Skeletal muscle satellite cell (primary cell): ENCODE measurements around the gene SIPA1. TPM values are rescaled to one million over a fixed set of nuclear protein-coding genes. Genes with fewer than 3 reads are reported as not detected.

Experiments used
- H3K27me3 ChIP-seq: 2 replicates; pipeline ENCODE4 v1.7.0; 2013; ENCODE audit warnings: low read length; ENCODE audit not compliant: control insufficient read depth, insufficient read depth
- H3K36me3 ChIP-seq: 2 replicates; pipeline ENCODE4 v1.7.0; 2013; ENCODE audit warnings: mild to moderate bottlenecking, control low read depth, low read length; ENCODE audit not compliant: insufficient read depth
- H3K4me1 ChIP-seq: 2 replicates; pipeline ENCODE4 v1.7.0; 2013; ENCODE audit warnings: low read length; ENCODE audit not compliant: control insufficient read depth, insufficient read depth
- H3K4me2 ChIP-seq: 2 replicates; pipeline ENCODE4 v1.7.0; 2013; ENCODE audit warnings: mild to moderate bottlenecking, low read length
- H3K4me3 ChIP-seq: 2 replicates; pipeline ENCODE4 v1.7.0; 2013; ENCODE audit warnings: low read length
- H3K9ac ChIP-seq: 2 replicates; pipeline ENCODE4 v1.7.0; 2013; ENCODE audit warnings: mild to moderate bottlenecking, low read depth, low read length, moderate library complexity
- H3K9me3 ChIP-seq: replicated peaks from 2 replicates; pipeline ENCODE4 v1.7.0; 2013; ENCODE audit warnings: mild to moderate bottlenecking, control low read depth, low read length
- total RNA-seq: library from RNA; depleted of rRNA; stranded (reverse); fragments of >200 nt; gene quantifications from 2 replicates; pipeline ENCODE4 v1.2.3, GENCODE V29; 2012; rRNA removed

Gene SIPA1, protein sequence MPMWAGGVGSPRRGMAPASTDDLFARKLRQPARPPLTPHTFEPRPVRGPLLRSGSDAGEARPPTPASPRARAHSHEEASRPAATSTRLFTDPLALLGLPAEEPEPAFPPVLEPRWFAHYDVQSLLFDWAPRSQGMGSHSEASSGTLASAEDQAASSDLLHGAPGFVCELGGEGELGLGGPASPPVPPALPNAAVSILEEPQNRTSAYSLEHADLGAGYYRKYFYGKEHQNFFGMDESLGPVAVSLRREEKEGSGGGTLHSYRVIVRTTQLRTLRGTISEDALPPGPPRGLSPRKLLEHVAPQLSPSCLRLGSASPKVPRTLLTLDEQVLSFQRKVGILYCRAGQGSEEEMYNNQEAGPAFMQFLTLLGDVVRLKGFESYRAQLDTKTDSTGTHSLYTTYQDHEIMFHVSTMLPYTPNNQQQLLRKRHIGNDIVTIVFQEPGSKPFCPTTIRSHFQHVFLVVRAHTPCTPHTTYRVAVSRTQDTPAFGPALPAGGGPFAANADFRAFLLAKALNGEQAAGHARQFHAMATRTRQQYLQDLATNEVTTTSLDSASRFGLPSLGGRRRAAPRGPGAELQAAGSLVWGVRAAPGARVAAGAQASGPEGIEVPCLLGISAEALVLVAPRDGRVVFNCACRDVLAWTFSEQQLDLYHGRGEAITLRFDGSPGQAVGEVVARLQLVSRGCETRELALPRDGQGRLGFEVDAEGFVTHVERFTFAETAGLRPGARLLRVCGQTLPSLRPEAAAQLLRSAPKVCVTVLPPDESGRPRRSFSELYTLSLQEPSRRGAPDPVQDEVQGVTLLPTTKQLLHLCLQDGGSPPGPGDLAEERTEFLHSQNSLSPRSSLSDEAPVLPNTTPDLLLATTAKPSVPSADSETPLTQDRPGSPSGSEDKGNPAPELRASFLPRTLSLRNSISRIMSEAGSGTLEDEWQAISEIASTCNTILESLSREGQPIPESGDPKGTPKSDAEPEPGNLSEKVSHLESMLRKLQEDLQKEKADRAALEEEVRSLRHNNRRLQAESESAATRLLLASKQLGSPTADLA
- 19.2 and 19.3 TPM in 2 replicates for total RNA-seq

DNA sequence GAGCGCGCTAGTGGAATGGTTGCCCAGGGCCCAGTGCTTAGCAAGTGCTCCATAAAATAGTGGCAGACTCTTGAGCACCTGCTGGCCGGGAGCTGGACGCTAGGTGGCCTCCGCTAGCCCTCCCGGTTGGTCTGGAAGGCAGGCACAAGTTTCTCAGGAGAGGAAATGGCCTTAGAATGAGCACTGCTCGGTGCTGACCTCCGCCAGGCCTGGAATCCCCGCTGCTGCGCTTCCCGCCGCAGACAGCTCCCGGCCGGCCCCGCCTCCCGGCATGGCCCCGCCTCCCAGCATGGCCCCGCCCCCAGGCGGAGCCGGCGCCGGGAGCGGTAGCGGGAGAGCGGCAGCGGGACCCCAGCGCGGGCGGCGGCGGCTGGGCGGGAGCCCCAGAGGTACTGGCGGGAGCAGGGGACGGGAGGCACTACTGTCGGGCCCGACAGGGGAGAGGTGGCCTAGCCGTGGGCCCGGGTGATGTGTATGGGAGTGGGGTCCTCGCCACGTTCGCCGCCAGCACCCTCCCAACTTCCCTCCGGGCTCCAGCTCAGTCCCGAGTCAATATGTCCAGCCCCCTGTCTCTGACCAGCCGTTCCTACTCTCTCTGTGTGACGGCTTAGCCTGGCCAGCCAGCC lies at the start of gene SIPA1:
Gene SIPA1, plus strand, starts transcription at position 308 of the 626 bp plus-strand sequence. CDS start 2,821 bp downstream, outside the sequence.
- H3K27me3 ChIP-seq, result no peaks in the 10 kb centered on the region
- H3K9me3 ChIP-seq, result no peaks in the 10 kb centered on the region
- H3K4me1 ChIP-seq, result peaks cover 19% of the 10 kb centered on the region
- peaks cover 53% of the 10 kb centered on the region for H3K36me3 ChIP-seq
- H3K4me3 ChIP-seq, result peak within 1 kb of the TSS; percentile 78
- peak within 1 kb of the TSS; percentile 85 for H3K4me2 ChIP-seq
- H3K9ac ChIP-seq, result peak within 1 kb of the TSS; percentile 80

DNA sequence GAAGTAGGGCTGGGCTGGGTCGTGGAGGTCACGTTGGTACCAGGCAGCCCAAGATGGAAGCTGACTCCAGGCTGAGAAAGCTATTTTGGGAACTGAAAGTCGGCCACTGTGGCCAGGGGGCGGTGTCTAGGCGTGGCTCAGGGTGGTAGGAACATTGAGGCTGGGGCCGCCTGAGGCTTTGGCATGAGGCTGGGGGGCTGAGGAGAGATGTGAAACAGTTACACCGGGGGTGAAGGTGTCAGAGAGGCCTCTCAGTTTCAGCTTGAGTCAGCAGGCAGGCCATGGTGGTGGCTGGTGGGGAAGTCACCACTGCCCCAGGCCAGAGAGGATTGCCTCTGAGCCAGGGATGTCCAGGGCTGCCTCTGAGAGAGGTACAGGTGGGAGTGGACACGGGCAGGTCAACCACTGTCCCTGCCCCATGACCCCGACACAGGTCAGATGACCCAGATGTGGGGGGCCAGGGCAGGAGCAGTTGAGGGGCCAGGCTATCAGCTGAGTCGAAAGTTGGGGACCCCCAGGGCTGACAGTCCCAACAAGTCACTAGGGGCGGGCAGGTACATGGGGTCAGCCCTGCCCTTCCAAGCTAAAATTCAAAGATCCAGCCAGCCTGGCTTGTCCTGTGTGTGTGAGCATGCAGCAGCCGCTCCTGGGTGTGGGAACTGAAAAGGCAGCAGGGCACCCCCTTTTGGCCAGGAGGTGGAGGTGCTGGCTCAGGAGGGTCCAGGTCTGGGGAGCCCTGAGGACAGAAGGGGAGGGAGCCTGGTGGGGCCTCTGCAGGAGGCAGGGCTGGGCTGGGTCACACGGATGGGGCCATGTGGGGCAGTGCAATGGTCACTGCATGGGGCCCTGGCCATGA lies 49.5 kb upstream of the SIPA1 start:
- Histone ChIP-seq H3K4me3 (no peak overlapping the region), H3K4me1 (peaks cover 16% of the 10 kb centered on the region), H3K9me3 (no peaks in the 10 kb centered on the region), H3K4me2 (no peak overlapping the region), H3K9ac (no peak overlapping the region), H3K27me3 (no peaks in the 10 kb centered on the region), H3K36me3 (peaks cover 37% of the 10 kb centered on the region)

DNA sequence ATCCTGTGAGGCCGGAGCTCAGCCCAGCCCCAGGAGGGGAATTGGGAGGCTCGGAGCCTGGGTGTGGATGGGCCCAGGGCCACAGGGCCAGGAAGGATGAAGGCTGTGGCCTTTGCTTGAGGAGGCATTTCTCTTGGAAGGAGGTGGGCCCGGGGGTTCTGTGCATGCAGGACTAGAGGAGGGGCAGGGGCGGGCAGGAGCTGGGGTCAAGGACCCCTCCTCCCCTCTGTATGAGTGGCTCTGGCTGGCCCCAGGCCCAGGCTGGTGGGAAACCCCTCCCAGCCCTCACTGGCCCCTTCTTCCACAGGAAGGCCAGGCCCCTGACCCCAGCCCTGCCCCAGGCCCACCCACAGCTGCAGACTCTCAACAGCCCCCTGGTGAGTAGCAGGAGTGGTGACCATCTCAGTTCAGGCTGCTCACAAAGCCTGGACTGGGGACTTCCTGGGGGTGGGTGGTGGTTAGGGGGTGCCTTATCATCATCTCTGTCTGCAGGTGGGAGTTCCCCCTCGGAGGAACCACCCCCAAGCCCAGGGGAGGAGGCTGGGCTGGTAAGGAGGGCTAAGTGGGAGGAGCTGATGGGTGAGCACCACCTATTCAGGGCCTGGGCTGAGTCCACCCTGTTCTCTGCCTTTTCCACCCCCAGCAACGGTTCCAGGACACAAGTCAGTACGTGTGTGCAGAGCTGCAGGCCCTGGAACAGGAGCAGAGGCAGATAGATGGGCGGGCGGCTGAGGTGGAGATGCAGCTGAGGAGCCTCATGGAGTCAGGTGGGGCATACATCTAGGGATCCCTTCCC lies 48.3 kb upstream of the SIPA1 start:
- Histone ChIP-seq H3K4me2 (no peak overlapping the region), H3K27me3 (no peaks in the 10 kb centered on the region), H3K36me3 (peaks cover 28% of the 10 kb centered on the region), H3K9me3 (no peaks in the 10 kb centered on the region), H3K9ac (no peak overlapping the region), H3K4me1 (peaks cover 20% of the 10 kb centered on the region), H3K4me3 (no peak overlapping the region)

DNA sequence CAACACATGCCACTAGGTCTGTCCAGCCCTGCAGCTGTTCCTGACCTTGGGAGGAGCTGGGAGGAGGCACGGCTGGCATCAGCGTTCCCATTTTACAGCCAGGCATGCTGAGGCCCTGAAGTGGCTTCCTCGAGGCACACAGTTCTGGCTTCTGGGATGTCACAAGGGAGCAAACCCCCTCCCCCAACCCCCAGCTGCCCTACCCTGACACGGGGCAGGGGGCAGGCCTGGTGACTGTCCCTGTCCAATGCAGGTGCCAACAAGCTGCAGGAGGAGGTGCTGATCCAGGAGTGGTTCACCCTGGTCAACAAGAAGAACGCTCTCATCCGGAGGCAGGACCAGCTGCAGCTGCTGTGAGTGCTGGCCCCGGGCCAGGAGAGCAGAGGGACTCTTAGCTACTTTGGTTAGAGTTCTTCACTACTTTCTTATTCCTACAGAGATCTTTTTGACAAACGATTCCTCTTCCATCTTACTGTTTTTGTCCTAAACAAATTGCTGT lies 47.6 kb upstream of the SIPA1 start:
- Histone ChIP-seq H3K27me3 (no peaks in the 10 kb centered on the region), H3K4me3 (no peak overlapping the region), H3K9me3 (no peaks in the 10 kb centered on the region), H3K9ac (no peak overlapping the region), H3K4me2 (no peak overlapping the region), H3K4me1 (peaks cover 20% of the 10 kb centered on the region), H3K36me3 (peaks cover 25% of the 10 kb centered on the region)

DNA sequence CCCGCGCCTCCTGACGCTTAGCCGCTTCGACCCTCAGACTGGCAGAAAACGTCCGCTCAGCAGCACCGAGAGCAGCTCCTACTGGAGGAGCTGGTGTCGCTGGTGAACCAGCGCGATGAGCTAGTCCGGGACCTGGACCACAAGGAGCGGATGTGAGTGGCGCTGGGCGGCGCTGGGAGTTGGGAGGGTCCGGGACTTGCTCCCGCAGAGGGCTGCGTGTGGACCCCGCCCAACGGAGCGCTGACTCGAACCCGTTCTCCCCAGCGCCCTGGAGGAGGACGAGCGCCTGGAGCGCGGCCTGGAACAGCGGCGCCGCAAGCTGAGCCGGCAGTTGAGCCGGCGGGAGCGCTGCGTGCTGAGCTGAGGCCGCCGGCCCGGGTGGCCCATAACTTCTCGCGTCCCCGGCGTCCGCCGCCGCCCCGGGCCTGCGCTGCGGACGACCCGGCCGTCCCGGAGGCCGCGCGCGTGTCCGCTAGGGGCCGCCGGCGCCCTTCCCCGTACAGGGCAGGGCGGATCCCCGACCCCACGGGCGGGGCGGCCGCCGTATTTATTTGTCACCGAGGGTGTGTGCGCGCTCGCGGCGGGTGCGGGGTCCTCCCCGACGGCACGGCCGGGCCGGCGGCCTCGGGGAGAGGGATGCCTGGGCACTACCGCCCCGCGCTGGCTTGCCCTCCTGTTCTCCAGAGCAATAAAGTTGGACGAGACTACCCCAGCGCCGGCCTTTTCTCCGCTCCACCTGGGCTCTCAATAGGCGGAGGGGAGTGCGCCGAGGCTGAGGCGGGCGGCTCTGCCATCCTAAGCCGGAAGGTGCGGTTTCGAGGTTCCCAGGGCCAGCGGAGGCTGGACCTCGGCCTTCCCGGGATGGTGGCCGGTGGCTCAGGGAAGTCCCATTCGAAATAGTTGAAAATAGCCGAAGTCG lies 45.7 kb upstream of the SIPA1 start:
- peaks cover 12% of the 10 kb centered on the region for H3K36me3 ChIP-seq
- no peak overlapping the region for H3K4me2 ChIP-seq
- no peaks in the 10 kb centered on the region for H3K9me3 ChIP-seq
- H3K4me3 ChIP-seq, result no peak overlapping the region
- H3K9ac ChIP-seq, result no peak overlapping the region
- H3K4me1 ChIP-seq, result peaks cover 20% of the 10 kb centered on the region
- H3K27me3 ChIP-seq, result no peaks in the 10 kb centered on the region

DNA sequence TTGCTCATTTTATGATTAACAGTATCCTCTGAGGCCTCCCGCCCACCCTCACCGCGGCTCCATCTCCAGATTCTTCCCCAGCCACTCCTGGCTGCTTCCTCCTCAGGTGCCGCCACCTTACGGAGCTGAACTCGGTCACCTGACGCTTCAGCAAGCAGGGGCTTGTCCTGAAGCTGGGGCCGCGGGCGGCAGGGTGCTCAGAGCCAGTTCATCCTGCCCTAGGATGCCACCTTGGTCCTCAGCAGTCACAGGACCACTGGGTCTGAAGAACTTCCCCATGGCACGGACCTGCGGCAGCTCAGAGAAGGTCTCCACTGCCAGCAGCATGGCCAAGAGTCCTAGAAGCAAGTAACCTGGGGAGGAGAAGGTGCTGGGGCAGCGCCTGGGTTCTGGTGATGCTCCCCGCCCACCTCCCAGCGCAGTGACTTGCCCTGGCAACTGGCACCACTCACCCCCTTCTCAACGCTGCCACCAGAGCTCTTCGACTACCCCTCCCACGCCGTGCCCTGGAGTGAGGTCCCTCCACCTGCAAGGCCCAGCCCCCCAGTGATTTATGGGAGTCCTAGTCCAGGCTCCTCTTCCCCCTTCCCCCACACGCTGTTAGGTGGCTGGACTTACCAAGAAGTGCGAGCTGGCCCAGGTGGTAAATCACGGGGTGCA lies 44.9 kb upstream of the SIPA1 start:
- Histone ChIP-seq H3K4me1 (peaks cover 13% of the 10 kb centered on the region), H3K4me2 (no peak overlapping the region), H3K27me3 (no peaks in the 10 kb centered on the region), H3K9ac (no peak overlapping the region), H3K9me3 (no peaks in the 10 kb centered on the region), H3K4me3 (no peak overlapping the region), H3K36me3 (peaks cover 15% of the 10 kb centered on the region)

DNA sequence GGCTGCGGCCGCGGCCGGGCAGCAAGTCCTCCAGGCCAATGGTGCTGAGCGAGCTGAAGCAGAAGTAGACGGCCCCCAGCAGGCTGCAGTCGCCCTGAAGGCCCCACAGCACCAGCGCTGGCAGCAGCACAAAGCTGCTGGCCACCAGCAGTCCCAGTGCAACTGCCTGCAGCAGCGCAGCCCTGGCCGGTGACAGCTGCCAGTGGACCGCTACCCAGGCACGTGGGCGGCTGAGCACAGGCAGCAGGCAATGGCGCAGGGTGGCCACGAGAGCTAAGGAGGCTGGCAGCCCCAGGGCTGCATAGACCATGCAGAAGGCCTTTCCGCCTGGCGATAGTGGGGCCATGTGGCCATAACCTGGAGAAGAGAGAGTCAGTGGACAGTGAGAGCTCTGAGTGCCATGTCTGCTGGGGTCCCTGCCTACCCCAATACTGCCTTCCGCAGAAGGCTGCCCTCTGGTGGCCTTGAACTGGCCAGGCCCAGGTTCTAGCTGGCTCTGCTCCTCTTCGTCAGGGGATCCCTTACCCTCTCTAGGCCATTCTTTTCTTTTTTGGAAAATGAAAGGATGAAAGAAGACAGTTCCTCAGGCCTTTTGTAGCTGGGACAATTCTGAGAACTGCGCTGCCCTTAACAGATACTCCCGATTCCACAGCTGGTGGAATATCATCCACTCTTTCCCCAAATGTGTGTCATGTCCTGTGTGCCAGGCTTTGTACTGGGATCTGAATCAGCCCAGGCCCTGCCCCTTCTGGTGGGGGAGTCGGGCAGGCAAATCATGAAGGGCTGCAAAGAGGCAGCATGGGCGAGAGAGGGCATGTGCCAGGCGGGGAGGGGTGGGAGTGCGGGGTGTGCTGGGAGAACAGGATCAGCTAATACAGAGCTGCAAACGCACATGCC lies 44.1 kb upstream of the SIPA1 start:
- H3K27me3 ChIP-seq, result no peaks in the 10 kb centered on the region
- H3K4me1 ChIP-seq, result peaks cover 8% of the 10 kb centered on the region
- no peaks in the 10 kb centered on the region for H3K9me3 ChIP-seq
- no peak overlapping the region for H3K9ac ChIP-seq
- H3K4me3 ChIP-seq, result no peak overlapping the region
- H3K36me3 ChIP-seq, result peaks cover 23% of the 10 kb centered on the region
- H3K4me2 ChIP-seq, result peak overlapping the region; percentile 53

DNA sequence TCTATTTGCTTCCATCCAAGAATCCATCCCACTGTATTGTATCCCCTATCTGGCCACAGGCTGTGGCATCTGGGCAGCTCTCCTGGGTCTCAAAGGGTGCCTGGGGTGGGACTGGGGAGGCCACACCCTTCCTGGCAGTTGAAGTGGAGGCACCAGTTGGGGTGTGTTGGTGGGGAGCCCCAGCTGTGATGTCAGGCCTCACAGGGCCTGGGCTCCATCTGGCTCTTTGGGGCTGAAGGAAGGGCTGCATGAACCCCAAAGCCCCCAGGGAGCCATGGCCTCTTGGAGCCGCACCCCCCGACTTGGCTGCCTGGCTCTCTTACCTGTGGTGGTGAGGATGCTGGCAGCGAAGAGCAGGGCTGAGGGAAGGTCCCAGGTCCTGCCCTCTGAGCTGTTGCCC lies 42.8 kb upstream of the SIPA1 start:
- H3K9ac ChIP-seq, result no peak overlapping the region
- H3K27me3 ChIP-seq, result no peaks in the 10 kb centered on the region
- no peak overlapping the region for H3K4me2 ChIP-seq
- H3K36me3 ChIP-seq, result peaks cover 27% of the 10 kb centered on the region
- no peaks in the 10 kb centered on the region for H3K9me3 ChIP-seq
- no peak overlapping the region for H3K4me3 ChIP-seq
- peaks cover 8% of the 10 kb centered on the region for H3K4me1 ChIP-seq
